ENCODE results near the gene HPCAL1. TPM values are rescaled to one million over a fixed set of nuclear protein-coding genes. Genes with fewer than 3 reads are reported as not detected.

The HPCAL1 gene
- total and polyA plus RNA-seq, 2 donors (not counting 1 experiment from before 2014, with no cell fraction given) = 60.3 to 65.1 TPM

- H3K4me1 ChIP-seq (ENCODE audit: control insufficient read depth in 2 of 2, insufficient read depth in 2 of 2, low read length in 2 of 2) = peaks cover 0 to 12% of the 10 kb centered on the region in 2 donors
- H3K4me1 Mint-ChIP-seq = peaks cover 6% of the 10 kb centered on the region
- peaks cover 7% of the 10 kb centered on the region for H3K27me3 Mint-ChIP-seq
- H3K4me3 Mint-ChIP-seq = no peak overlapping the region
- ChIA-PET POLR2A (no interaction called here), CTCF (interaction anchor here (3.1 kb wide), 1 partner anchor 126 kb away, joined by 14 read pairs; no protein-coding TSS in a partner anchor)
- H3K27me3 ChIP-seq (replicated peaks in 1 of 4; ENCODE audit: control extremely low read depth in 1 of 4, control insufficient read depth in 3 of 4, insufficient read depth in 4 of 4, low read length in 3 of 4) = no peaks in the 10 kb centered on the region
- H3K36me3 ChIP-seq (replicated peaks in 1 of 2; ENCODE audit: control extremely low read depth in 1 of 2, control insufficient read depth in 1 of 2, extremely low read depth in 1 of 2, insufficient read depth in 2 of 2, low read length in 1 of 2) = no peaks in the 10 kb centered on the region
- no peak for TF ChIP-seq CTCF (IDR thresholded peaks at IDR 0.05)
- no peak for TF ChIP-seq EZH2 (IDR thresholded peaks at IDR 0.05; ENCODE audit: borderline replicate concordance, insufficient read depth, low read depth, low read length, poor library complexity, severe bottlenecking)
- H3K9me3 Mint-ChIP-seq (ENCODE audit: insufficient read depth) = no peaks in the 10 kb centered on the region
- WGBS (ENCODE audit: insufficient coverage) = 94% methylated on average over 10 of the region's 16 CpGs
- no peak overlapping the region for H3K4me3 ChIP-seq (ENCODE audit: control extremely low read depth in 1 of 5, extremely low read depth in 1 of 5, insufficient read depth in 1 of 5, low read depth in 2 of 5, low read length in 4 of 5)
- H3K4me2 ChIP-seq (replicated peaks; ENCODE audit: low read depth, low read length, poor library complexity, severe bottlenecking) = no peak overlapping the region
- H3K27ac ChIP-seq (ENCODE audit: low read length in 2 of 2) = no peak overlapping the region
- no peak overlapping the region for H3K9ac ChIP-seq (ENCODE audit: low read length)
- DNase-seq (no peak), ATAC-seq (ENCODE audit: low read depth) (no peak)
- H3K79me2 ChIP-seq (ENCODE audit: control insufficient read depth, insufficient read depth, low read length) = no peaks in the 10 kb centered on the region
- intact Hi-C loops (cut with micrococcal nuclease) = no loop called here
- no peaks in the 10 kb centered on the region for H3K9me3 ChIP-seq (ENCODE audit: control extremely low read depth in 1 of 3, control insufficient read depth in 2 of 3, insufficient read depth in 1 of 3, low read length in 2 of 3)
- no peak overlapping the region for H2AFZ ChIP-seq (ENCODE audit: insufficient read depth, low read depth, low read length, poor library complexity, severe bottlenecking)
- H3K27ac Mint-ChIP-seq = no peak overlapping the region
- no peaks in the 10 kb centered on the region for H4K20me1 ChIP-seq (ENCODE audit: control insufficient read depth, insufficient read depth, low read length, poor library complexity, severe bottlenecking)
Measured at GRCh38 chr2:10283106-10284062, 19.3 kb upstream of the HPCAL1 start.
